ENCODE results near the gene ZFPM1.
"Not testable (repeated sequence)": the region's sequence is repeated elsewhere in the genome, so short reads cannot be mapped to it uniquely, and the experiment has no call there.

Gene ZFPM1

DNA sequence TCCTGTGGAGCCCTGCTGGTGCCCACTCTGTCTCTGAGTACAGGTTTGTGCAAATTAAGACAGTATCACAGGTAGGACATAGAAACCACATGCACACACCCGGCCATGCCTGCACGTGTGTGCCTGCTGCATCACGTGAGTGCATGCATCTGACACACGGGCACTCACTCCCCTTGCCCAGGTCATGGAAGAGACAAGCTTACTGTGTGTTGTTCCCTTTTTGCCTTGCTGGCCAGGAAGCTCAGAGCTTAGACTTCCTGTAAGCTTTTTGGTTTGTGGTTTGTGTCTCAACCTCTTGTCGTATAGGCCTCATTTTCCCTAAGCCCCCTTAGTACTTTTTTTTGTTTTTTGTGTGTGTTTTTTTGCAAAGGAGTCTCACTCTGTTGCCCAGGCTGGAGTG, 45.3 kb upstream of the ZFPM1 start:
- TF ChIP-seq, protein P1, sequence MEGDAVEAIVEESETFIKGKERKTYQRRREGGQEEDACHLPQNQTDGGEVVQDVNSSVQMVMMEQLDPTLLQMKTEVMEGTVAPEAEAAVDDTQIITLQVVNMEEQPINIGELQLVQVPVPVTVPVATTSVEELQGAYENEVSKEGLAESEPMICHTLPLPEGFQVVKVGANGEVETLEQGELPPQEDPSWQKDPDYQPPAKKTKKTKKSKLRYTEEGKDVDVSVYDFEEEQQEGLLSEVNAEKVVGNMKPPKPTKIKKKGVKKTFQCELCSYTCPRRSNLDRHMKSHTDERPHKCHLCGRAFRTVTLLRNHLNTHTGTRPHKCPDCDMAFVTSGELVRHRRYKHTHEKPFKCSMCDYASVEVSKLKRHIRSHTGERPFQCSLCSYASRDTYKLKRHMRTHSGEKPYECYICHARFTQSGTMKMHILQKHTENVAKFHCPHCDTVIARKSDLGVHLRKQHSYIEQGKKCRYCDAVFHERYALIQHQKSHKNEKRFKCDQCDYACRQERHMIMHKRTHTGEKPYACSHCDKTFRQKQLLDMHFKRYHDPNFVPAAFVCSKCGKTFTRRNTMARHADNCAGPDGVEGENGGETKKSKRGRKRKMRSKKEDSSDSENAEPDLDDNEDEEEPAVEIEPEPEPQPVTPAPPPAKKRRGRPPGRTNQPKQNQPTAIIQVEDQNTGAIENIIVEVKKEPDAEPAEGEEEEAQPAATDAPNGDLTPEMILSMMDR (IDR thresholded peaks at IDR 0.05; ENCODE audit: control extremely low read depth, extremely low read depth, low read depth, missing control alignments), result no peak
- DNase-seq (ENCODE audit: extremely low spot score), result no peak
- POLR2A ChIA-PET, result no interaction called here
- CTCF ChIA-PET, result no interaction called here

DNA sequence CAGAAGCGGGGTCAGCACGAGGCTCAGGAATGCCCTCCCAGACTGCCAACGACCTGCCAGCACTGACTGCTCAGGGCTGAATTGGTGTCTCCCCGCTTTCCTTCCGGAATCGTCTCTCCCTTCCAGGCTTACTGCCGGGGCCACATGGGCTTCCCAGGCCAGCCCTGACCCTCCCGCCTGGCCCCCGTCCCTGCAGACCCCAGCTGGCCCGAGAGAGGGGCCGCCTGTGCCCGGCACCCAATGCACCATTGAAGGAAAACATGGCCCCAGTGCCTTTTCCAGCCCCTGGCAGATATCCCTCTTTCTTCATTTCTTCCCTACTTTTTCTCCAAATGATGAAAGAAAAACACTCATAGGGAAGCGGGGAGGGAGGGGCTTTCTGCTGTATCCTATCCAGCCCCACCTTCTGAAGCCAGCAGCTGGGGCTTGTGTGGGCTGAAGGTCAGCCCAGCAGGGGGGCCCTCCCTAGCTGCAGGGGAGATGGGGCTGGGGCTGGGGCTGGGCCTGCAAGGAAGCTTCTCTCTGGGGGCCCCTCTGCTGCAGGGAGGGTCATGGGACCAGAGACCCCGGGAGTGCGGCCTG, 44.4 kb upstream of the ZFPM1 start:
- ChIA-PET POLR2A (no interaction called here), CTCF (no interaction called here)
- DNase-seq (ENCODE audit: extremely low spot score), result no peak
- TF ChIP-seq, protein P1 (IDR thresholded peaks at IDR 0.05; ENCODE audit: control extremely low read depth, extremely low read depth, low read depth, missing control alignments), result no peak

DNA sequence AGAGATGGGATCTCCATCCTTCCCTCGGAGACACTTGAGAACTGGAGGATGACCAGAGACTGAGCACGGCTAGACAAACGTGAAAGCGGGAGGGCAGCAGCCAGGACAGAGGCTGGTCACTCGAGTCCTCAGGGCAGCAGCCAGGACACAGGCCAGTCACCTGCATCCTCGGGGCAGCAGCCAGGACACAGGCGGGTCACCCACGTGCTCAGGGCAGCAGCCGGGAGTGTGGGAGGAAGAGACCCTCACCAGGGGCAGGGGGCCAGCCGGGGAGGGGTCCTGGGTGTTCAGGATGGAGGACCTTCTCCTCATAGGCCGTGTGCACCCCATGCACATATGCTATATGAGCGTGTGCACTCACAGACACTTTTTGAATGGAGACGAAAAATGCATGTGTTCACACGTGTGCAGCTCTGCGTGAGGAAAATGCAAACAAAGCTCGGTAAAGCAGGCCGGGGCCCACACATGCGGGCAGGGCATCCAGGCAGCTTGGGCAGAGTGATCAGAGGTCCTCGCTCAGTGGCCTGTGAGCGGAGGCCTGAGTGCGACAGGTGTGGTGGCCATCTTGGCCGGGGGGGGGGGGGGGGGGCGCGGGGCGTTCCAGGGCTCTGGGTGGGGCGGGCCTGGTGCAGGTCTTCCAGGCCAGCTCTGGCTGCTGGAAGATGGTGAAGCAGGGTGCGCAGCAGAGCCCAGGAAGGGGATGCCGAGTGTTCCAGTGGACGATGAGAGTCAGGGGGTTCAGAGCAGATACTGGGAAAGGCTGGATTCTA, 43.6 kb upstream of the ZFPM1 start:
- POLR2A ChIA-PET, result no interaction called here
- CTCF ChIA-PET, result no interaction called here

DNA sequence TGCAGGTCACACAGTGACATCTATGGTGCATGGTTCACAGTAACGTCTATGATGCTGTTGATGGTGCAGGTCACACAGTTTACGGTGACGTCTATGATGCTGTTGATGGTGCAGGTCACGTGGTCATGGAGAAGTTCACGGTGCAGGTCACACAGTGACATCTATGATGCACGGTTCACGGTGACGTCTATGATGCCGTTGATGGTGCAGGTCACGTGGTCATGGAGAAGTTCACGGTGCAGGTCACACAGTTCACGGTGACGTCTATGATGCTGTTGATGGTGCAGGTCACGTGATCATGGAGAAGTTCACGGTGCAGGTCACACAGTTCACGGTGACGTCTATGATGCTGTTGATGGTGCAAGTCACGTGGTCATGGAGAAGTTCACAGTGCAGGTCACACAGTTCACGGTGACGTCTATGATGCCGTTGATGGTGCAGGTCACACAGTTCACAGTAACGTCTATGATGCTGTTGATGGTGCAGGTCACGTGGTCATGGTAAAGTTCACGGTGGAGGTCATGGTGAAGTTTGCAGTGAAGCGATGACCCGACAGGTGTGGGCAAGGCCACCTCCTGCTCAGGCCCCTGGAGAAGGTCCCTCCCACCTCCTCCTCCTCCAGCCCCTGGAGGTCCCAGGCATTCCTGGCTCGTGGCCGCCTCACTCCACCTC, 42.6 kb upstream of the ZFPM1 start:
- POLR2A ChIA-PET; DNase-seq (ENCODE audit: extremely low spot score); CTCF ChIA-PET: not testable (repeated sequence)

More for the DNA sequence above, 43.6 kb upstream of the ZFPM1 start:
- no peak for DNase-seq (ENCODE audit: extremely low spot score)
- TF ChIP-seq, protein P1 (IDR thresholded peaks at IDR 0.05; ENCODE audit: control extremely low read depth, extremely low read depth, low read depth, missing control alignments), result no peak

DNA sequence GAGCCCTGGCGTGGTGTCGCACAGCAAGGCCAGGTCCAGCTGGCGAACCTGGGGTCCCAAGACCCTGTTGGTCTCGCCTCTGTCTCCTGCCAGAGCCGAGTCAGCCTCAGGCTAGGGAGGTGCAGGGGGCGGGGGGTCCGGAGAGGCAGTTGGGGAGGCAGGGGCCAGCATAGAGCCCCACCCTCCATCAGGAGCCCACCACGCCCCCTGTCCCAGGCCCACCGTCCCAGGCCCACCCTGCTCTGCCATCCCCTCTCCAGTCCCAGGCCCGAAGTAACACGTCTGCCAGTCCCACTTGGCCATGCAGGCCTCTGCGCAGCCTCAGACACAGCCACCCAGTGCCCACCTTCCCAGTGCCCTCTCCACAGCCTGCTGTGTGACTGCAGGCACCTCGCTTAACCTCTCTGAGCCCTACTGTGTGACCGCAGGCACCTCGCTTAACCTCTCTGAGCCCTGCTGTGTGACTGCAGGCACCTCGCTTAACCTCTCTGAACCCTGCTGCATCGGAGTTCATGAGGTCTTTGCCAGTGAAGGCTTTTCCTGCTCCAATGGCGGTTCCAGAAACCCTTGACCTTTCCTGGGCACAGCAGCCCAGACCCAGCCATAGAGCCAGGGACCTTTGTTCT, 41.0 kb upstream of the ZFPM1 start:
- TF ChIP-seq, protein P1 (IDR thresholded peaks at IDR 0.05; ENCODE audit: control extremely low read depth, extremely low read depth, low read depth, missing control alignments), result no peak
- no peak for DNase-seq (ENCODE audit: extremely low spot score)
- POLR2A ChIA-PET, result no interaction called here
- CTCF ChIA-PET, result no interaction called here

DNA sequence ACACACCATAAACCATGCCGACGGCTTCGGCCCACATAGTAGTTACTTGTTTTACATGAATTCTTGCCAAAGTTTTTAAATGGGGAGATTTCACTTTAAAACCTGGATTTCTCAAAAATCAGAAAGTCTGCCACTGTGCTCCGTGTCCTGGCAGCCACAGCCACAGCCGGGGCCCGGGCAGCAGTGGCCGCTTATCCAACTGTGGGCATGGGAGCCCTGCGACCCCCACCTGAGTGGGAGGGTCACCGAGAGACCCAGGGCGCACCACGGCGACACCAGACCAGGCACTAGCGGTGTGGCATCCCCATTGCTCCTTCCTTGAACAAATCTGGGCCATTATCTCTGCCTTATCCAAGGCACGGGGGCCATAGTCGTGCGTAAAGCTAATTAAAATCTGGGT, 40.3 kb upstream of the ZFPM1 start:
- TF ChIP-seq, protein P1 (IDR thresholded peaks at IDR 0.05; ENCODE audit: control extremely low read depth, extremely low read depth, low read depth, missing control alignments), result no peak
- no peak for DNase-seq (ENCODE audit: extremely low spot score)
- POLR2A ChIA-PET, result no interaction called here
- CTCF ChIA-PET, result no interaction called here

DNA sequence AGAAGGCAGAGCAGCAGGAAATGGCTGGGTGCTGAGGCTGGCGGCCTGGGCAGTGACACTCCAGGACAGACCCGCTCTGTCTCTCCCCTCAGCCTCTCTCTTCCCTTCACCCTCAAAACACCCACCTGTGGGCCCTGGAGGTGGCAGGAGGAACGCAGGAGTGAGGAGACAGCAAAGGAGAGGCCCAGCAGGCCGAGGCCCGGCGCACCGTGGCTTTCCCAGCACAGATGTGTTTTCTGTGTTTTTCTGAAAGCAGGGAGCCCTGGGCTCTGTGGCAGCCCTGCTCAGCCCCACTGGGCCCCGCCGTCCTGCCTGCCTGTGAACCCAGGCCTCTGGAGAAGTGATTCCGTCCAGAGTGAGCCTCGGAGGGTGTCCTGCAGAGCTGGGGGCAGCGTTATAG, 39.8 kb upstream of the ZFPM1 start:
- POLR2A ChIA-PET, result no interaction called here
- TF ChIP-seq, protein P1 (IDR thresholded peaks at IDR 0.05; ENCODE audit: control extremely low read depth, extremely low read depth, low read depth, missing control alignments), result no peak
- DNase-seq (ENCODE audit: extremely low spot score), result no peak
- CTCF ChIA-PET, result no interaction called here
